GM13977 (cell line): ENCODE measurements around the gene USP6NL.

ENCODE experiments used
- DNase-seq: peaks from one replicate; pipeline ENCODE4 v3.0.0; 2012; ENCODE audit warnings: low spot score
- CTCF ChIP-seq: IDR thresholded peaks from 2 replicates; pipeline ENCODE4 v1.5.1; 2012; ENCODE audit warnings: mild to moderate bottlenecking, control low read depth; ENCODE audit not compliant: insufficient read depth; ENCODE audit errors: extremely low read depth, missing control alignments
- in situ Hi-C: fragments of 300-500 bp; cut with MboI; formaldehyde crosslinking; loops from one replicate; pipeline ENCODE4 v1.12.0; 2022; ENCODE audit warnings: low sequenced_read_pairs, low pct_unique_long_range_greater_than_20kb, mixed read lengths, inconsistent platforms; ENCODE audit not compliant: unreplicated experiment

Gene USP6NL

GRCh38 chr10:11548768-11549099 lies 62.7 kb downstream of the USP6NL start:
- in situ Hi-C loops: no loop called here
- DNase-seq: no peak
- no peak for TF ChIP-seq CTCF

- in situ Hi-C loops: no loop called here
- no peak for TF ChIP-seq CTCF
- DNase-seq: no peak
Measured at GRCh38 chr10:11548065-11548767, 63.2 kb downstream of the USP6NL start.

- TF ChIP-seq CTCF: no peak
- no peak for DNase-seq
Measured at GRCh38 chr10:11546581-11546980, 64.9 kb downstream of the USP6NL start.

DNA sequence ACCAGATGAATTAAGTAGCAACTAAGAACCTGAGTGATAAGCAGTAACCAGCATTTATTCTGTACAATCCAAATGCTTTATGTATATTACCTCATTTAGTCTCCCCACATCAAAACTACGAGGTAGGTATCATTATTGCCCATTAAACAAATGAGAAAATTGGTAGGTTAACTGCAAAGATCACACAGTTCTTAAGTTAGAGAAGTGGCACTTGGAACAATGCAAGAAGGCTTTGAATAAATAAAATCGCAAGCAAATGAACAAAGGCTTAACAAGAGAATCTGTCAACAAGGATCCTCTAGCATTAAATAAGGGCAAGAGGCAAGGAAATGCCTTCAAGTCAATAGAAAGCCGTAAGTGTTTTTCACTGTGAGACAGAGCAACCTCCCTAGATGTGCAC lies 70.2 kb downstream of the USP6NL start:
- no peak for DNase-seq
- TF ChIP-seq CTCF: no peak
- in situ Hi-C loops: no loop called here

More at GRCh38 chr10:11546581-11546980, 64.9 kb downstream of the USP6NL start:
- in situ Hi-C loops: no loop called here

DNA sequence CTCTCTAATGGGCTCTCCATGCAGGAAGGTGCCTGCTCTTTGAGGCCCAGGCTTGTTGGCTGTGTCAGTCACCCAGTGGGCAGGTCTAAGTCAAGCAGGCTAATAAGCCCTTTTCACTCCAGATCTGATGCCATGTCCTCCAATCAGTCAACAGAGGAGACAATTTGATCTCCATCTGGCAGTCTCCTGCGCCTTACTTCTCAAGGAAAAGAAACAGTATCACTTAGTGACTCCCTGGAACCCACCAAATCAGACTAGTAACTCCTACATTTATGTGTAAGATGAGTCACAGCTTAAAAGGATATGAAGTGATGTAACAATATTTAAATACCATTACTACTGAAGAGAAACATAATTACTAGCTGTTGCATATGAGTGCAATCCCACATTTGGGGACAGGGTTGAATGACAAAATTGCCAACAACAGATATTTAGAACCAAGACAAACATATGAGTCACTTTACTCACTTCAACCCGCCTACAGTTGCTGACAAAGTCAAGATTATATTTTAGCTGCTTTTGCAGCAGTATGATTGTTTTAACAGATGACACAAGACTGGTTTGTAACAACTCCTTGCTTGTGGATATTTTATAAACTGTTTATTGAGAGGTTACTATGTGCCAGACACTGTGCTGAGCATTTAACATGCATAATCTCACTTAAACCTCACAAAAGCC lies 72.1 kb downstream of the USP6NL start:
- no peak for TF ChIP-seq CTCF
- in situ Hi-C loops: loop anchor here (5.0 kb wide), 1 partner anchor 38 kb away; no protein-coding TSS in a partner anchor
- DNase-seq: no peak

DNA sequence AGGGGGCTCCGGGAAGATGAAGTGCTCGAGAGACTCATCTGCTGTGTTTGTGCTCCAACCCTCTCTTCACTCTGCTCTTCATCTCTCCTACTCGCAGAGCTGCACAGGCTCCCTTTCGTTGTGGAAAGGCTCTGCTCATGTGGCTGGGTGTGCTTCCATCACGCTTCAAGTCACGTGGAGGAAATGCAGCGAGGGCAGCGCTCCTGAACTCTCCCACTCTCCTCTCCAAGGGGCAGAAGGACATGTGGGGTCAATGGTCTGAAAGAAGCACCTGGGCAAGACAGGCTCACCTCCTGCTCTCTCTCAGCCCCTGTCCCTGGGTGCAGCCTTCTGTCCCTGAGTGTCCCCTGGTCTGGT lies 72.6 kb downstream of the USP6NL start:
- TF ChIP-seq CTCF: no peak
- in situ Hi-C loops: loop anchor here (5.0 kb wide), 1 partner anchor 38 kb away; no protein-coding TSS in a partner anchor
- no peak for DNase-seq
